Adrenal gland (tissue), 5 donors: ENCODE data around the gene ART3.

Source experiments
- POLR2A ChIP-seq, 2 donors: fragments of 450-650 bp; IDR thresholded peaks; one replicate each; pipeline ENCODE4 v1.6.1; 2017; ENCODE audit warnings: antibody characterized with exemption in 2 of 2, mild to moderate bottlenecking in 2 of 2, moderate library complexity in 1 of 2
- TF ChIP-seq, protein P1 (sequence below), 6 experiments: fragments of 450-650 bp in 4 of 6; fragments of 200-600 bp in 2 of 6; sonication (generic) in 1 of 6; IDR thresholded peaks; 1 replicate in 5 of 6; 2 replicates in 1 of 6; pipeline versions ENCODE4 v1.5.1 to v1.8.0; 2016 to 2021; ENCODE audit warnings: antibody characterized with exemption in 6 of 6, mild to moderate bottlenecking in 2 of 6, moderate library complexity in 1 of 6
- donor health status: DM: no; HTN: no; CAD: no.

- TF ChIP-seq, protein P1, sequence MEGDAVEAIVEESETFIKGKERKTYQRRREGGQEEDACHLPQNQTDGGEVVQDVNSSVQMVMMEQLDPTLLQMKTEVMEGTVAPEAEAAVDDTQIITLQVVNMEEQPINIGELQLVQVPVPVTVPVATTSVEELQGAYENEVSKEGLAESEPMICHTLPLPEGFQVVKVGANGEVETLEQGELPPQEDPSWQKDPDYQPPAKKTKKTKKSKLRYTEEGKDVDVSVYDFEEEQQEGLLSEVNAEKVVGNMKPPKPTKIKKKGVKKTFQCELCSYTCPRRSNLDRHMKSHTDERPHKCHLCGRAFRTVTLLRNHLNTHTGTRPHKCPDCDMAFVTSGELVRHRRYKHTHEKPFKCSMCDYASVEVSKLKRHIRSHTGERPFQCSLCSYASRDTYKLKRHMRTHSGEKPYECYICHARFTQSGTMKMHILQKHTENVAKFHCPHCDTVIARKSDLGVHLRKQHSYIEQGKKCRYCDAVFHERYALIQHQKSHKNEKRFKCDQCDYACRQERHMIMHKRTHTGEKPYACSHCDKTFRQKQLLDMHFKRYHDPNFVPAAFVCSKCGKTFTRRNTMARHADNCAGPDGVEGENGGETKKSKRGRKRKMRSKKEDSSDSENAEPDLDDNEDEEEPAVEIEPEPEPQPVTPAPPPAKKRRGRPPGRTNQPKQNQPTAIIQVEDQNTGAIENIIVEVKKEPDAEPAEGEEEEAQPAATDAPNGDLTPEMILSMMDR (IDR thresholded peaks at IDR 0.05): no peak
- TF ChIP-seq POLR2A (IDR thresholded peaks at IDR 0.05): no peak
Observed at GRCh38 chr4:76028350-76028765, 46.2 kb upstream of the ART3 start.
